Upper lobe of left lung (tissue), 6 donors: Measurements from ENCODE around the gene KCTD1. TPM values are rescaled to one million over a fixed set of nuclear protein-coding genes. Genes with fewer than 3 reads are reported as not detected.

Experiments
- ATAC-seq, 2 donors: fragments of 200-7000 bp; cut with Tn5 transposase; one replicate each; pipeline ENCODE4 v1.9.1; 2022; ENCODE audit warnings: mild to moderate bottlenecking in 2 of 2, moderate library complexity in 2 of 2; ENCODE audit not compliant: low FRiP score in 2 of 2
- DNase-seq, 2 donors: peaks; one replicate each; pipeline ENCODE4 v3.0.0-alpha.2; 2019 to 2020
- H3K27ac ChIP-seq, 4 donors: fragments of 200-600 bp; sonication (generic); one replicate each; pipeline ENCODE4 v1.5.1; 2016 to 2019
- H3K27me3 ChIP-seq, 4 donors: fragments of 200-600 bp; sonication (generic); one replicate each; pipeline ENCODE4 v1.5.1; 2017 to 2019
- H3K36me3 ChIP-seq, 4 donors: fragments of 200-600 bp; sonication (generic); one replicate each; pipeline ENCODE4 v1.5.1; 2016 to 2019
- H3K4me1 ChIP-seq, 4 donors: fragments of 200-600 bp; sonication (generic); one replicate each; pipeline ENCODE4 v1.5.1; 2018 to 2019
- H3K4me3 ChIP-seq, 4 donors: fragments of 200-600 bp; sonication (generic); one replicate each; pipeline ENCODE4 v1.5.1; 2017 to 2019; ENCODE audit warnings: mild to moderate bottlenecking in 2 of 4, moderate library complexity in 1 of 4
- H3K9me3 ChIP-seq, 4 donors: fragments of 200-600 bp; sonication (generic); one replicate each; pipeline ENCODE4 v1.5.1; 2018 to 2019
- EP300 ChIP-seq, 4 donors: sonication (generic); formaldehyde crosslinking; IDR thresholded peaks; one replicate each; pipeline ENCODE4 v1.5.1; 2017; ENCODE audit warnings: antibody characterized with exemption in 4 of 4, control low read depth in 2 of 4
- POLR2A ChIP-seq, 4 donors: fragments of 450-650 bp; IDR thresholded peaks; one replicate each; pipeline ENCODE4 v1.5.1; 2016 to 2017; ENCODE audit warnings: antibody characterized with exemption in 4 of 4, mild to moderate bottlenecking in 2 of 4
- POLR2AphosphoS5 ChIP-seq, 2 donors: sonication (generic); formaldehyde crosslinking; IDR thresholded peaks; one replicate each; pipeline ENCODE4 v1.5.1; 2017; ENCODE audit warnings: antibody characterized with exemption in 2 of 2
- WGBS, 2 donors: methylation state at CpG; one replicate each; pipeline ENCODE4 v1.1.5; 2017 to 2018; 5-methylcytosine and 5-hydroxymethylcytosine counted together
- total RNA-seq, 6 donors: library from RNA; depleted of rRNA in 4 of 6; stranded (reverse); fragments of >200 nt in 4 of 6; gene quantifications; one replicate each; pipeline versions ENCODE4 v1.1.0 to v1.2.1, GENCODE V29; 2016 to 2021
- TF ChIP-seq, protein P1 (sequence below), 6 experiments: fragments of 450-650 bp in 4 of 6; fragments of 200-600 bp in 2 of 6; sonication (generic) in 2 of 6; IDR thresholded peaks; one replicate each; pipeline ENCODE4 v1.5.1; 2016 to 2019; ENCODE audit warnings: antibody characterized with exemption in 6 of 6
- donor health status: DM: no; HTN: no; CAD: no; lungs with moderate emphysema.
- donor health status: DM: no; HTN: yes; CAD: no; lungs with severe emphysema.

Gene KCTD1
- total RNA-seq, 6 donors from 2014 or later: 5.8 to 22.3 (median 14.1) TPM

DNA sequence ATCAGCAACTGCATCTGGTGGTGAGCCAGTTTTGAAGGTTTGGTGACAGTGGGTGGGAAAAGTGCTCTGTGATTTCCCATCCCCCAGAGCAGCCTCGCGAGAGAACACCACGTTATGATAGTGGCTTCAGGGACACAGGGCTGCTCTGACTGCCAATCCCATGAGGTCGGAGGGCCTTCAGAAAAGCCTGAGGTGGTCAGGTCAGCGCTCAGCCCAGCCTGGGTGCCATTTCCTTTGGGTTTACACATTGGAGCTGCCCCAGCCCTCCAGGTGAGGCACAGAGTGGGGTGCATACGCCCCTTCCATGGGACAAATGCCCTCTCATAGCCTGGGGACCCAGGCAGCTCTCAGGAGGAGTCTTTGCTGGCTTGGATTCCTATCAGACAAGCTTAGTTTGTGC lies 126.8 kb downstream of the KCTD1 start:
- 86% methylated on average over 5 to 6 of the region's 6 CpGs for WGBS, 2 donors
- H3K4me3 ChIP-seq: no peak overlapping the region
- ATAC-seq: peak in 1 of 2 donors; percentile 13

DNA sequence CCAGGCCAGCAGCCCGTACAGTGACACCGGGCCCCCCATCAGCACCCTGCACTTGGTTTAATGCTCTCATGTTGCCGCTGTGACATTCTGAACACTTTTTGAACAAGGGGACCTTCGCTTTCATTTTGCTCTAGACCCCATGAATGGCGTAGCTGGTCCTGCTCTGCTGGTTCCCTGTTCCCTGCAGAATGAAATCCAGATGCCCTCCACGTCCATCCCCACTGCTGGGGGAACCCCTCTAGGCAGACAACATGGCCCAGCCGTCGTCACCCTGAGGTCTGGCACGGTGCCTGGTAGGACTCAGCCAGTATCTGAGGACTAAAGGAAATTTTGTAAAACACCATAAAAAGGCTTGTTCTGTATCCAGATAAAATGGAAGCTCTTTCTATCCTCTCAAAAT lies 128.6 kb downstream of the KCTD1 start:
- ATAC-seq (no peak), DNase-seq (no peak)
- Histone ChIP-seq H3K4me3 (no peak overlapping the region), H3K36me3 (no peaks in the 10 kb centered on the region), H3K9me3 (no peaks in the 10 kb centered on the region), H3K27ac (no peak overlapping the region), H3K4me1 (no peaks in the 10 kb centered on the region), H3K27me3 (no peaks in the 10 kb centered on the region)
- 80 to 90% methylated on average over 7 to 9 of the region's 9 CpGs for WGBS, 2 donors
- TF ChIP-seq POLR2AphosphoS5 (IDR thresholded peaks at IDR 0.05) (no peak), POLR2A (IDR thresholded peaks at IDR 0.05) (no peak), EP300 (IDR thresholded peaks at IDR 0.05) (no peak)
- TF ChIP-seq, protein P1, sequence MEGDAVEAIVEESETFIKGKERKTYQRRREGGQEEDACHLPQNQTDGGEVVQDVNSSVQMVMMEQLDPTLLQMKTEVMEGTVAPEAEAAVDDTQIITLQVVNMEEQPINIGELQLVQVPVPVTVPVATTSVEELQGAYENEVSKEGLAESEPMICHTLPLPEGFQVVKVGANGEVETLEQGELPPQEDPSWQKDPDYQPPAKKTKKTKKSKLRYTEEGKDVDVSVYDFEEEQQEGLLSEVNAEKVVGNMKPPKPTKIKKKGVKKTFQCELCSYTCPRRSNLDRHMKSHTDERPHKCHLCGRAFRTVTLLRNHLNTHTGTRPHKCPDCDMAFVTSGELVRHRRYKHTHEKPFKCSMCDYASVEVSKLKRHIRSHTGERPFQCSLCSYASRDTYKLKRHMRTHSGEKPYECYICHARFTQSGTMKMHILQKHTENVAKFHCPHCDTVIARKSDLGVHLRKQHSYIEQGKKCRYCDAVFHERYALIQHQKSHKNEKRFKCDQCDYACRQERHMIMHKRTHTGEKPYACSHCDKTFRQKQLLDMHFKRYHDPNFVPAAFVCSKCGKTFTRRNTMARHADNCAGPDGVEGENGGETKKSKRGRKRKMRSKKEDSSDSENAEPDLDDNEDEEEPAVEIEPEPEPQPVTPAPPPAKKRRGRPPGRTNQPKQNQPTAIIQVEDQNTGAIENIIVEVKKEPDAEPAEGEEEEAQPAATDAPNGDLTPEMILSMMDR (IDR thresholded peaks at IDR 0.05): no peak

More for the DNA sequence above, 126.8 kb downstream of the KCTD1 start:
- no peak for DNase-seq
- Histone ChIP-seq H3K27me3 (no peaks in the 10 kb centered on the region), H3K9me3 (no peaks in the 10 kb centered on the region), H3K4me1 (no peaks in the 10 kb centered on the region), H3K27ac (no peak overlapping the region), H3K36me3 (no peaks in the 10 kb centered on the region)
- TF ChIP-seq, protein P1 (IDR thresholded peaks at IDR 0.05): no peak
- no peak for TF ChIP-seq POLR2AphosphoS5 (IDR thresholded peaks at IDR 0.05)
- no peak for TF ChIP-seq POLR2A (IDR thresholded peaks at IDR 0.05)
- no peak for TF ChIP-seq EP300 (IDR thresholded peaks at IDR 0.05)

DNA sequence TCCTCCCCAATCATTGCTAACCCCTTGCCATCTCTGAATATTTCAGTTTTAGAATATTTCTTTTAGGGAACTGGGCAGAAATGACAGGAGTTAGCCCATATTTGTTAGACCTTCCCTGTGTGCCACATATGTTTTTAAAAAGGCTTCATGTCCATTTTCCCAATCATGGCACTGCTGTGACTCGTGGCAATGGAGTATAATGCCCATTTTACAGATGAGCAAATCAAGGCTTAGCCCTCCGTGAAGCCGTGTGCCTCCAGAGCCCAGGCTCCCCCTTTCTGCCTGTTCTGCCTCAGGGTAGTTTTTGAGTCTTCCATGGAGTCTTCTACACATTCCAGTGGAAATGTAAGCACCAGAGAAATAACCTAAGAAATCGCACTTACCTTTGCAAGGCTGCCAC lies 130.1 kb downstream of the KCTD1 start:
- no peak for TF ChIP-seq POLR2A (IDR thresholded peaks at IDR 0.05)
- no peak for TF ChIP-seq POLR2AphosphoS5 (IDR thresholded peaks at IDR 0.05)
- TF ChIP-seq, protein P1 (IDR thresholded peaks at IDR 0.05): no peak
- TF ChIP-seq EP300 (IDR thresholded peaks at IDR 0.05): no peak
- no peak overlapping the region for H3K27ac ChIP-seq
- 88% methylated on average over 4 of the region's 4 CpGs for WGBS, 2 donors
- H3K27me3 ChIP-seq: no peaks in the 10 kb centered on the region
- H3K4me1 ChIP-seq: no peaks in the 10 kb centered on the region
- no peaks in the 10 kb centered on the region for H3K9me3 ChIP-seq
- no peak for ATAC-seq
- H3K36me3 ChIP-seq: no peaks in the 10 kb centered on the region
- no peak for DNase-seq
- H3K4me3 ChIP-seq: no peak overlapping the region

DNA sequence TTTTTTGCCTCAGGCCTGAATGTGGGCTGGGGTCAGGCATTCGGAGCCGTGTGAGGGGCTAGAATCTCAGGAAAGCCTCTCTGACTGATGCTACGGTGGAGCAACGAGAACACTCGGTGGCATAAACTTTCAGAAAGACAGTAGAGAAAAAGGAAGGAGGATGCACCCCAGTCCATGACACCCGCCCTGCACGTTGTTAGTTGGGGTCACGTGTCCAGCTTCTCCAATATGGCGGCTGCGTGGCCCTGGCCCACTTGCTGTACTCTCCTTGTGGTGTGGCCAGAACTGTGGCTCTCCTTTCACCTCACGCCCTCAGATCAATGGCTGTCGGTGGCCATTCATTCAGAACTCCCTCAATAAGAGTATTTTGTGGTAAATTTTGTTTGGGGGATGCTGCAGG lies 131.2 kb downstream of the KCTD1 start:
- DNase-seq (no peak), ATAC-seq (no peak)
- H3K9me3 ChIP-seq: no peaks in the 10 kb centered on the region
- H3K4me3 ChIP-seq: no peak overlapping the region
- 93 to 94% methylated on average over 12 of the region's 12 CpGs for WGBS, 2 donors
- TF ChIP-seq EP300 (IDR thresholded peaks at IDR 0.05) (no peak), POLR2A (IDR thresholded peaks at IDR 0.05) (no peak), POLR2AphosphoS5 (IDR thresholded peaks at IDR 0.05) (no peak)
- TF ChIP-seq, protein P1 (IDR thresholded peaks at IDR 0.05): no peak
- H3K4me1 ChIP-seq: no peaks in the 10 kb centered on the region
- H3K27me3 ChIP-seq: no peaks in the 10 kb centered on the region
- H3K36me3 ChIP-seq: no peaks in the 10 kb centered on the region
- H3K27ac ChIP-seq: no peak overlapping the region

DNA sequence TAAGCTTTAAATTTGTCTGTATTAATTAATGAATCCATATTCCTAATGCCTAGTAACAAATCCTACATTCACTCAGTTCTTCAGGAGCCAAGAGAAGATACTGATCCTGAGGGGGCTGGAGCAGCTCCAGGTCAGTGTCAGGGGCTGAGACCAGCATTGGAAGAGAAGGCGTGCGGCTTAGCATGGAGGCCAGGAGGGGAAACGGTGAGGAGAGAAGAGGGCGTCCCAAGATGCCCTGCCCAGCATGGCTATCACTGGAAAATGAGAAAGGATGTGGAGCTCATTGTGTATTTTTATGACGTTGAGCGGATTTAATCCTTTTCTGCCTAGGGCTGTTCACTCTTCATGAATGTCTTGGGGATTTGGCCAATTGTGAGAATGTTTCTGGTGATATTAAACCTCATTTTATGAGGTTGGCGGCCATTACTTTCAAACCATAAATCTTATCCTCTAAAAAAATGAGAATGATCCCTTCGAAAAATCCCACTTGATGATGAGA lies 131.7 kb downstream of the KCTD1 start:
- no peak for DNase-seq
- WGBS, 2 donors: 91 to 93% methylated on average over 8 of the region's 8 CpGs
- no peak overlapping the region for H3K27ac ChIP-seq
- no peaks in the 10 kb centered on the region for H3K27me3 ChIP-seq
- no peaks in the 10 kb centered on the region for H3K9me3 ChIP-seq
- no peak for ATAC-seq
- TF ChIP-seq POLR2A (IDR thresholded peaks at IDR 0.05): no peak
- TF ChIP-seq, protein P1 (IDR thresholded peaks at IDR 0.05): no peak
- TF ChIP-seq POLR2AphosphoS5 (IDR thresholded peaks at IDR 0.05): no peak
- no peak for TF ChIP-seq EP300 (IDR thresholded peaks at IDR 0.05)
- H3K4me3 ChIP-seq: no peak overlapping the region
- H3K36me3 ChIP-seq: no peaks in the 10 kb centered on the region
- H3K4me1 ChIP-seq: no peaks in the 10 kb centered on the region
